HG02588 (cell line): Measurements from ENCODE around the gene MMD.
A peak's percentile ranks its signal among the peaks of the same experiment; 100 is the strongest.
"Not testable (repeated sequence)": the region's sequence is repeated elsewhere in the genome, so short reads cannot be mapped to it uniquely, and the experiment has no call there.

ENCODE experiments used
- ATAC-seq: cut with Tn5 transposase; IDR thresholded peaks from one replicate; pipeline ENCODE4 v1.9.1; 2021; ENCODE audit warnings: mild to moderate bottlenecking, moderate library complexity; ENCODE audit not compliant: unreplicated experiment

MMD gene

DNA sequence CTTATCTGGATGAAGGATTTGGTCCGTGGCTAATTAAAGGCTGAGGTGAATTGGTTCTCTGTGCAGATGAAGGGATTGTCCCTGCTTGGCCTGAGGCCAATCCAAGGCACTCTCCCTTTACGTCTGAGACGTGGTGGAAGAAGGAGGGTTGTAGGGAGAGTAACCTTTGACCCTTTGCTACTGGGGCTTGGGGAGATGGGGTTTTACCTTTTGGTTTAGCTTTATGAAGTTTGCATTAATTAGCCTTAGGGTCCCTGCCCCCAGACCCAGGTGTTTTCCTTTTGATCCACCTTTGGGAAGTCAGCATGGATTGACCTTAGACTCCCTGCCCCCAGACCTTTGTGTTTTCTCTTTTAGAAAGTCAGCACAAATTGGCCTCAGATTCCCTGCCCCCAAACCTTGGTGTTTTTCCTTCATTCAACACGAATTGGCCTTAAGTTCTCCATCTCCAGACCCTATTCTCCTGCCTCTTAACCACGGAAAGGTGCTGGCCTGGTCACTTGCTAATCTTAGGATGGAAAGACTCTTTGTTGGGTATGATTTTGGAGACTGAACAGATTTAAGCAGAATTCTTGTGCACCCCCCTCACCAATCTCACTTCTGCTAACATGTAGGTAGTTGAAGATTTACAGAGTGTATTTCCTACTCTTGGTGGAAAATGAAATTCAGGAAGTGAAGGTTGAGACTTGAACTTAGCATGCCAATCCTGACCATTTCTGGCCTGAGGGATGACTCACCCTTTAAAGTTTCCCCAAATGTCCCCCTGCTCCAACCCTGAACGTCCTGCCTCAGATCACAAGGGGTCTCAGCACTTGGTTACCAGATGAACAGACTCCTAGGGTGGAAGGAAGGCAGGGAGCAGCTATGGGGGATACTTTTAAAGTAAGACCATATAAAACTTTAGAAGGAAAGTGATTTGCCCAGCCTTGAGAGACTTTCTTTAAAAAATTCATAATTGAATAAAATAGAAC, 23.1 kb upstream of the MMD start:
- ATAC-seq, result peak; percentile 82

DNA sequence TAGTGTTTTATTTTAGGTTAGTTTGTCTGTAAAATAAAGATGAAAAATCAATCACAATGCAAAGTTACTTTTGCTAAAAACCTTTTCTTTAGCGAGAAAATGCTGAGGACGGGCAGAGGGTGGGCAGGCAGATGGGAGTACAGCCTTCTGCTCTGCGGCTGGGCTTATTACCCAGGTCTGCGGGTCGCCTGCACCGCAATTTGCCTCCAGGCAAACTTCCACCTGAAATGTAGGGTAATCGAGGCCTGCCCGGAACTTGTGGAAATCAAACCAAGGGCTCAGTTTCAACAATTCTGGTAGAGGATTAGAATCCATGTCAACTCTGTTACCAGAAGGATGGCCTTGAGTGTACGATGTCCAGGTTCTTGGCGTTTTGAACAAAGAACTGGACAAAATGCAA, 22.3 kb upstream of the MMD start:
- ATAC-seq, result no peak

DNA sequence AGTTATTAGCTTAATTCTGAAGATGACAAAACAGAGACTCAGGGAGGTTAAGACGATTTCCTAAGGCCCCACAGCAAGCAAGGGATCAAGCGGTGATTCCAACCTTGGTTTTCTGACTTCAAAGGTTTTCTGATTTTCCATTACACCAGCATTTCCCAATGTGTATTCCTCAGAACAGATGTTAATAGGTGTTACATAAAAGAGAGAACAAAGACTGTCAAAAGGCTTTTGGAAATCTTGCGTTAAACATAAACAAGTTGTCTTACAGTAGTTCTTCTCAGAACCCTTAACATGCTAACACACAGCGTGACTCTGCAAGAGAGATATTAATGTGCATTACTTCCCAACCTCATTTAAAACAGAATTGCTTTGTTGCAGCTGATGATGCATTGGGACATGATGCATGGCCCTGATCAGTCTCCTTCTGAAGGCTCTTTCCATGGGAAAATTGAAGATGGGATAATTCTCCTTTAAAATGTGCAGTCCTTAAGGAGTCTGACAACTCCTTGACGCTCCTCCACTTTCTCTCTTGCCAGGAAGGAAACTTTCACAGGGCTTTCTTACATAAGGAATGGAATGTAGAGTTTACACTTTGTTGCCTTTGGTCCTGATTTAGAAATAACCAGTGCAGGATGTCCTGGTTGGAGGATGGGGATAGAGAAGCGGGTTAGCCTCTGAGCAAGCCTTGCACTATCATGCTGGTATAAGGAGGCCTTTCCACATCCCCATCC, 21.5 kb upstream of the MMD start:
- ATAC-seq, result no peak

DNA sequence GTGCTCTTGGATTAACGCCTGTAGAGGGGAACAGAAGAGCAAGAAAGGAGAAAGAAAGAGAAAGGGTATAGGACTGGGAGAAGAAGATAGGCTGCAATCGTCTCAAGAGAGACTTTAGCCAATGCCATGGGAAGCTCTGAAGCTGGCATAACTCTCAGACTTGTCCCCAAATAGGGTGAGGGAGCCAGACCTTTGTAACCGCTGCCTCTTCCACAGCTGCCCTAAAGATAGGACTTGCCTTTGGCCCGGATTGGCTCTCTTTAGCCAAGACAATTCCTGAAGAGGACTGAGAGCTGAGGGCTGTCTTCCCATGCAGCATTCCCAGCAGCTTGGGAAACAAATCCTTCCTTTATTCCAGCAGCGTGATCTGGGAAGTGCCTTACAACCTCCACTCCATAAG, 20.8 kb upstream of the MMD start:
- no peak for ATAC-seq

DNA sequence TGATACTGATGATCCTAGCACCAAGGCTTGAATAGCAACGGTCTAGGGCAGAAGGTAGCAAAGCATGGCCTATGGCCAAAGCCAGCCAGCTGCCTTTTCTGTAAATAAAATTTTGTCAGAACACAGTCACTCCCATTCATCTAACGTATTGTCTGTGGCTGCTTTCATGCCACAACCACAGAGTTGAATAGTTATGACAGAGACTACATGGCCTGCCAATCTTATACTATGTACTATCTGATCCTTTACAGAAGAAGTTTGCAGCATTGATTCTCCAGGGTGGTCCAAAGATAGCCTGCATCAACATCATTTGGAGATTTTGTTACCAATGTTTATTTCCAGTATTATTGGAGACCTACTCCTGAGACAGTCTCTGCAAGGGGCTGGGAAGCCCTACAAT, 19.9 kb upstream of the MMD start:
- ATAC-seq, result no peak

DNA sequence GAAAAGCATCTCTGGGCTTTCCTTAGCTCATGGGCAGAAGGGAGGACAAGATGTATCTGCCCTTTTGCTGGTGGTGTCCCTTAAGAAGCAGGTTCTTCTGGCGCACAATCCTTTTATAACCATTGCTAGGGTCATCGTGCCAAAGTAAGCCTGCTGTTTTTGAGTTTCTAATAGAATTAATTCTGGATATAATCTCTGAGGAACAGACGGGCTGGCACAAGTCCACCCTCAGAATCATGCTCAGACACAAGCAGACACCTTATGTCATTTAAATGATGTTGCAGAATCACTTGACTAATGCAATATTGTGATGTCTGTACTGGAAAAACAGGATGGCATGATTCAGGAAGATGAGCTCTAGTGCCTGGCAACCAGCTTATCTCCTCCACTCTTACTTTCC, 18.8 kb upstream of the MMD start:
- no peak for ATAC-seq

DNA sequence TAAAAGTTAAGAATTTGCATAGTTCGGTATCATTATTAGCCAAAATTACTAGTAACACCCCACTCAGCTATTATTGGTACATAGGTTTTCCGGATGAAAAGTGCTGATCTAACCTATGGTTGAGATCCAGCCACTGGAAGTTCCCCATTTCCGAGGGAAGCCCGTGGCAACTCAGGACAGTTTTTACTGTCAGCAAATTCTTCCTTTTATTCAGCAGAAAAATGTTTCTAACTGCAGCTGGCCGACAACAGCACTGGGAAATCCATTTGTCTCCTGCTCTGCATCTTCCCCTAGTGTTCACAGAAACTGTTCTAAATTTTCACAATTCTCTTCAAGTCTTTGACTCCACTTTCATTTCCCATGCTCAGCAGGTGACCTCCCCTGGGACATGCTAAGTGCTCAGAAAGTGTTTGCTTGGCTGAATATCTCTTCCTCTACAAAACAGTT, 15.5 kb upstream of the MMD start:
- ATAC-seq, result peak; percentile 66

DNA sequence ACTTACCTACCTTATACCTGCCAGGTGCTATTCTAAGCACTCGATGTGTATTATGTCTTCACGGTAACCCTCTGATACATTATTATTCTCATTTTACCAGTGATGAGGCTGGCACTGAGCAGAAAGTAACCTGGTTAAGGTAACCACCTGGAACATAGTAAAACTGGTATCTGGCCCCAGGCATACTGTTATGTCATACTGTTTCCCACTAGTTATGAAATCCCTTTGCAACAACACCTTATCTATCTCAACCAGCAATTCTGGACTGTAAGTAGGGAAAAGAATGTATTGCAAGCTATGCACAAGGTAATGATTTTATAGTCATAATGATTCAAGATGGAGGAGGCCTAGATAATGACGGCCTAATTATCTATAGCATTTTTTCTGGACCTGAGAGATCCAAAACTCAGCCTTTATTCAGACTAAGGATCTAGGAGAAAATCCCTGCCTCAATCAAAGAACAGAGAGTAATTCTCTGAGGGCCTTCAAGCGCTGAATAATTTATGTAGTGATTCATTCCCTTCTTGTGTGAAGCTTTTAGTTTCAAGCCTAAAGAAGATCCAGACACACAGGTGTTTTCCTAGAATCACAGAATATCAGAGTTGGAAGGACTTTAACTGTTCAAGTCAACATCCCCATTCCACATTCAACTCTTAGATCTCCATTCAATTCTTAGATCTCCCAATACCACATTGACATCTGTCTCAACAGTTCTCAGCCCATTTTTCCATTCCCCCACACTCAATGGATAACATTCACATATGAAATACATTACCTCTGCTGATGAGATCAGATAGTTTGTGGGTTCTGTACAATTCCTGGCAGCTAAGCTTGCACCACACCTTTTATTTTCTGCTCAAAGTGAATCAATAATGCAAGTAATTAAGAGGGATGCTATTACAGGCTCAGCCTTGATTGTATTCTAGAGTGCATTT, 14.9 kb upstream of the MMD start:
- ATAC-seq, result peak; percentile 28

DNA sequence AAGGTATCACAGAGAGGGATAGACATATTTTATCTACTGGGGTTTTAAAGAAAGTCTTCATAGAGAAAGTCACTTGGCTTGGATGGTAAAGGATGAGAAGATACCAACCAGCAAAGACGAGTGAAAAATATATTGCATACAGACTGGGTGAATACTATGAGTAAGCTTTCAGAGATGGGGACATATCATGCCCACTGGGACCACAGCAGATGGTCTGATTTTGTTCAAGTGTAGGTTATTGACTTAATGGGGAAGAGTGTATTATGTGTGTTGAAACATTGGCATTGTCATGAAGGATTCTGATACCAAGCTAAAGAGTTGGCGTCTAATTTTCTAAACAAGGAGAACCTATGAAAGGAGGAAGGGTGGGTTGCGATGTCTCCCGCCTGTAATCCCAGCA, 13.8 kb upstream of the MMD start:
- no peak for ATAC-seq

DNA sequence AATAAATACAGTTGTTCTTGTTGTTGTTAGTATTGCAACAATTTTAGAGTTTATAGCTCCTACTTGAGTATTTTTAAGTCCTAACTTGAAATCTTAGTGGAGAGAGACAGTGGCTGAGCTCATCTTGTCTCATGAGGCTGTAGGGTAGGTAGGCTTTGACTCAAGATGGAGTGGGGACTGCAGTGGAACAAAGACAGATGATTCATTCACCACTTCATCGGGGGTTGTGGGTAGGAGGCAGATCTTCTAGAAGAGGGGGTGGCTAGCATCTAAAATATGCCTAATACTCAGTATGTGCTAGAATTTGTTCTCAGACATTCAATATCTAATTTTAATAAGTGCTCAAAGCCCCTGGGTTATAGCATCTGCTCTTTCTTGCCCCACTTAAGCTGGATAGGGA, 13.1 kb upstream of the MMD start:
- no peak for ATAC-seq

DNA sequence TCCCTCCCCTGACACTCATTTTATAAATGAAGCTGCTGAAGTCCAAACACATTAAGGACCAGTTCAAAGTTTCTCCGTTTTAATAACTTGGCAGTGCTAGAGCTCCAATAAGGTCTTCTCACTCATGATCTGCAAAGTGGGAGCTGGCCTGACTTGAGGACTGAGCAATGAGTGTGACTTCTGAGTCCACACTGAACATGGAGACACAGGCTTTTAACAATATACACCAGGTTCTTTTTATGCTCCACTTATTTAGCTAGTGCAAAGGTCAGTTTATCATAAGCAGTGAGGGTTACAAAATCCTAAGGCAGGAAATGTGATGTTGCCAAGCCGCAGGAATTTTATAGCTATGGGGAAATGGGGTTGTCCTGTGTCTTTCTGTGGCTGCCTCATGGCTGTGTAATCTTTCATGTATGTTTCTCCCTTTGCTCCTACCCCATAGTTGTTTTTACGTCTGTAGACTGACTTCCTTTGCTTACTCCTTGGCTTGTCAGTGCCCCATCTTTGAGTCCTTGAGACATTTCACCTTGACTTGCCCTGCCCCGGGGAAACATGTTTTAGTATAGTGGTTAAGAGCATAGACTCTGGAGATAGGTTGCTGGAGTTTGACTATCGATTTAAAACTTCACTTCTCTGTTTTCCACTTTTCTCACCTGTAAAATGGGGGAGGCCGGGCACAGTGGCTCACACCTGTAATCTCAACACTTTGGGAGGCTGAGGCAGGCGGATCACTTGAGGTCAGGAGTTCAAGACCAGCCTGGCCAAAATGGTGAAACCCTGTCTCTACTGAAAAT, 12.2 kb upstream of the MMD start:
- ATAC-seq, result no peak

DNA sequence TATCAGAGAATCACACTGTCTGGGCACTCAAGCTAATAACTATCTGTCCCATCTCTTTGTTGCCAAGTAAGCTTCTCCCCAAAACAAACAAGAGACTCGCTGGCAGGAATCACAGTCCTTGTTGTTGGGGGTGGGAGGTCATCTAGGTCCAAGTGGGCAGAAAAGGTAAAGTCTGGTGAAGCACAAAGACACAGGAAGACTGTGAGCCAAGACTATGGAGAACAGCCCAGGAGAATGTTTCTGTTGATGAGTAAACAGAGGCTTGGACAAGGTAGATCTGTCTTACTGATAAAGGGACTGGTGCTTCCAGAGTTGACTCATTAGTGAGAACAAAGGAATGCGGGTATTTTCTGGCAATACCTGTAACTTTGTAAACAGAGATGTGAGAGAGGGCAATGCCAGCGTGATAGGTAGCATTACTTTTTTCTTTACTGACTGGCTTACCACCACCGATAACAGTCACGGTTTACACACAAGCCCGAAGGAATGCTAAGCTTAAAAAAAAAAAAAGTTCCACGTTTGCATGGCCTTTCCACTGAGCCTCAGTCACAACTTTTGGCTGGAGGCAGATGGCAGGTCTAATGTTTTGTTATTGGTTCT, 11.5 kb upstream of the MMD start:
- ATAC-seq, result no peak

DNA sequence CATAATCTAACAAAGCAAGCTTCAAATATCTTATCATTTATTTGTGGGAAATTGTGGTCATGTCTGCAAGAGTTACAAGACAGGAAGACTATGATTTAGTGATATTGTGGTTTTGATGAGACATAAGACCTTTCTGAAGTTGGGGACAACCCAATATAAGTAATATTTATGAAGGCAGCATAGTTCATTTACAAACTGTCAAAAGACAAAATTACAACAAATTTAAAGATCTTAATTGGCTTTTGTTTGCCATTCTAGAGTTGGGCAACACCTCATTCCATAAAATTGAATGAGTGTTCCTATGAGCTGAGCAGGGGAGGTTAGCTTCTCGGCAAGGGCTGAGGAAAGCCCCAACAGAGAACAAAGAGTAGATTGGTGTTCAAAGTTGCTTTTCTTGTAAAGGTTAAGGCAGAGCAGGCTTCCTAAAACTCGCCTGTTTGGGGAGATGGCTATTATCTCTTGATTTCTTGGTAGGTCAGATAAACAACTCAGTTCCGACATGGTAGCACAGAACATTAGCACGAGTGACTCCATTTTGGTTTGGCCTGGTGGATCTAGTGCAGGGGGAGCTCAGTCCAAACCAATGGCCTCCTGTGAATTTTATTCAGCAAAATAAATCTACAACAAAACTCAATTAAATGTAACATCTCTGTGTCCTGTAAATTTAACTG, 10.9 kb upstream of the MMD start:
- no peak for ATAC-seq

DNA sequence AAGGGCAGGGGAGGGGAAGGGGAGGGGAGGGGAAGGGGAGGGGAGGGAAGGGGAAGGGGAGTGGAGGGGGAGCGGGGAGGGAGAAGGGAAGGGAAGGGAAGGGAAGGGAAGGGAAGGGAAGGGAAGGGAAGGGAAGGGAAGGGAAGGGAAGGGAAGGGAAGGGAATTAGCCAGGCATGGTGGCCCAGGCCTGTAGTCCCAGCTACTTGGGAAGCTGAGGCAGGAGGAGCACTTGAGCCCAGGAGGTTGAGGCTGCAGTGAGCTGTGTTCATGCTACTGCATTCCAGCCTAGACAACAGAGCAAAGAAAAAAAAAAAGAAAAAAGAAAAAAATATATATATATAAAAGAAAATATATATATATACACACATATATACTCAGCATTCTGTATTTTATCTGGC, 10.3 kb upstream of the MMD start:
- ATAC-seq, result not testable (repeated sequence)

DNA sequence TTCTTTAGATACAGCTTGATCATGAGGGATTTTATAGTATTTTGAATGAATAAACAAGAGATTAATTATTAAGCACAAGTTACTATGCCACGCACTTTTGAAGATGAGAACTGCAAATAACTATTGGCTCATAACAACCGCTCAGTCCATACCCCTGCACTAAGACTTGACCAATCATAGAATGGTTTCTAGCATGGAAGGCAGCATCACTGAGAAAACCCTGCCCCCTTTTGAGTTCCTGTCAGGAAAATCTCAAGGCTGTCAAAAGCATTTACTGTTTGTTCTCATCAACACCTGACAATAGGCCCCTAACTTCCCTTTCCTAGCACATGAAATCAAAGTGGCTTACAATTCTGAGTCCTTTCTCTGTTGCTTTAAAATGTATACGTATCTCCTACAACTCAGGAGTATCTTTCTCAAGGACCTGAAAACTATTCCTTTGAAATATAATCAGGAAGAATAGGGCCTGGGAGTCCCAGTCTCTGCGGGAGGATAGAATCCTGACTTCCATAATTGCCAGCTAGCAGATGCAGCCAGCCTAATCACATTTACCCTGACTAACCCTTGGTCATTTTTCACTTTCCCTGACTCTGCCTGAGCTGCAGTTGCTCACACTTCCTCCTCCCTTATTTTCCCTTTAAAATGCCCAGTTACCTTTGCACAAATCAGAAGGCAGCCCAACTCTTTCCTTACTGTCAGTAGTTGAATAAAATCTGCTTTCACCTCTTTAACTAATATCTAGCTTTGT, 9.1 kb upstream of the MMD start:
- no peak for ATAC-seq

DNA sequence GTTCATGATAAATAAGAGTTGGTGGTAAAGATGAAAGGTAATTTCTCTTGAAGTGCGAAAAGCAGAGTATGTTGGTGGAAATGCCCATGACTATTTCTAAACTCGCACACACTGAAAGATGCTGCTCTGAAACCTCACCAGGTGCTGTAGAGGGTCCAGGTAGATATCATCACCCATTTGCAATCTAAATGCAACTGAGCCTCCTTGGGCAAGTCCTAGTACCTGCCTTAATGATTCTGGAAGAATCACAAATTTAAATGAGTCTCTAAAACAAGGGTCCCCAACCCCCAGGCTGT, 5.9 kb upstream of the MMD start:
- ATAC-seq, result peak; percentile 23

DNA sequence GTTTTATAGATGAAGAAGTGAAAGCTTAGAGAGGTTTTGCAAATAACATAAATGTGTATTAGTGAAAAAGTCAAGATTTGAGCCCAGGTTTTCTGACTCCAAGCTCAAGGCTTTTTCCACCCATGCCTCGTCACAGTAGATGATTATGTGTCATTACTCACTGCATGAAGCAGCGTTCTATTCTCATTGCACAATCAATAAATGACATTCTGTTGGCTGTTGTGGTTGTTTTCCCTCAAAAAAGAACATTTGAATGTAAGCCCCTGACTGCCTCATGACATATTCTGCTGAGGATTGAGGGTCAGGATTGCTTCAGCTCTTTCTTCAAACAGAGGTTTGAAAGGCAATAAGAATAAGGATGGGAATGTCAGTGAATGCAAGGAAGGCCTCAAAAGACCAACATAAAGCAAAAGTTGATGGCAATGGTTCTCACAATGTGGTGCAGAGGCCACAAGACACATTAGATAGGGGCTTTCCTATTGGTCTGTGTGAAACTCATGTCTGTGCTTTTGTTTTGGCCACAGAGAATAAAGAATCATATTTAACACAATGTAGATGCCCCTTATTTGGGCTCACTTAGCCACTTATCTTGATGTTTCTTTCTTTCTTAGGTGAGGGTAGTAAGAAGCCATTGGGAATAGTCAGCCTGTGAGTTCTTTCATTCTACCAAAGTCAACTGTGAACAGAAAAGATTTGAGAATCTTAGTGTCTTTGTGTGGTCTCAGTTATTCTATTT, 5.4 kb upstream of the MMD start:
- peak; percentile 65 for ATAC-seq

DNA sequence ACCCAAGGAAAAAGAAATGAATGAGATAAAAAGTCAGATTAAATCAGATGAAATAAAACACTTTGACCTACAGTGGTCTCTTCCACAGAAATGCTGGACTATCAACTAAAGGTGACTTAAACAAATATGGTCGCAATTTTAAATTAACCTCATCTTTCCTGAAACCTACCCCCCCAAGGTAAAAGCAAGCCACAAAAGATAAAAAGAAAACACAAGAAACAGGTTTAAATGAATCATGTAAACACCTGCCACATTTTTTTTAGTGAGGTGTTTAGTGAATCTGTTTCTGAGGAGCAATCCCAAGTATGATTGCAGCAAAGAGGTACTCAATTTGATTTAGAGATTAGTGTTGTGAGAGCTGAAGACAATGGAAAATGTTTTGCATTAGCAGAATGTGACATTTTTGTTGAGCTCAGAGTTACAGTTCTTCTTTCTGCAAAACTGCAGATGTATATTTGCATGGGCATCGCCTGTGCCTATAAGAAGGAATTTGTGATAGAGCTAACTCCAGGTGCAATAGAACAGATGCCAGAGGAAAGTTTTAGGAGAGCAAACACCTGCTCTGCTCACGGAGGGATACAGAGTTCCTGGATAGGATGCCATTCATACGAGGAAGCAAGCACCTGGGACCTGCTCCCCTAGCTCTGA, 3.4 kb upstream of the MMD start:
- ATAC-seq, result no peak
